PFSK-1 (cell line): ENCODE data around the gene TM4SF1.

Experiments used
- POLR2AphosphoS5 ChIP-seq: IDR thresholded peaks from 2 replicates; pipeline ENCODE4 v1.6.1; 2012; ENCODE audit warnings: low read depth, mild to moderate bottlenecking, control low read depth, low read length, moderate library complexity
- REST ChIP-seq, 2 experiments: IDR thresholded peaks; 2 replicates each; pipeline versions ENCODE4 v1.6.1 to v1.8.0; 2011 to 2012; ENCODE audit warnings: low read depth in 2 of 2, low read length in 2 of 2, control low read depth in 1 of 2, inconsistent platforms in 1 of 2, mild to moderate bottlenecking in 1 of 2, moderate library complexity in 1 of 2; ENCODE audit not compliant: insufficient read depth in 1 of 2
- SIN3A ChIP-seq: IDR thresholded peaks from 2 replicates; pipeline ENCODE4 v1.6.1; 2012; ENCODE audit warnings: mild to moderate bottlenecking, low read length, moderate library complexity, borderline replicate concordance; ENCODE audit not compliant: insufficient read depth
- TAF1 ChIP-seq: IDR thresholded peaks from 2 replicates; pipeline ENCODE4 v1.6.1; 2012; ENCODE audit warnings: low read length, control low read depth, borderline replicate concordance; ENCODE audit not compliant: insufficient read depth

- TF ChIP-seq POLR2AphosphoS5 (no peak), SIN3A (no peak), REST (IDR thresholded peaks at IDR 0.05; ENCODE audit: insufficient read depth in 1 of 2, low read depth in 2 of 2, low read length in 2 of 2) (no peak), TAF1 (no peak)
Observed at GRCh38 chr3:149401926-149402310, 24.5 kb upstream of the TM4SF1 start.
